Liver (tissue), 9 donors: ENCODE data around the gene TSPAN7. TPM values are rescaled to one million over a fixed set of nuclear protein-coding genes. Genes with fewer than 3 reads are reported as not detected.

ENCODE experiments used
- DNase-seq: peaks from one replicate; pipeline ENCODE4 v3.0.0-alpha.2; 2017; ENCODE audit warnings: low spot score
- H3K27ac ChIP-seq, 2 donors: one replicate each; pipeline ENCODE4 v1.7.0; 2013; ENCODE audit warnings: inconsistent platforms in 2 of 2, low read length in 2 of 2, control low read depth in 1 of 2, low read depth in 1 of 2, mild to moderate bottlenecking in 1 of 2
- H3K27me3 ChIP-seq, 4 donors: one replicate each; pipeline versions ENCODE4 v1.6.1 to v1.7.0; 2013; ENCODE audit warnings: low read length in 3 of 4, inconsistent platforms in 1 of 4, mild to moderate bottlenecking in 1 of 4, moderate library complexity in 1 of 4; ENCODE audit not compliant: control insufficient read depth in 4 of 4, insufficient read depth in 4 of 4
- H3K36me3 ChIP-seq, 4 donors: one replicate each; pipeline versions ENCODE4 v1.6.1 to v1.7.0; 2013; ENCODE audit warnings: low read length in 3 of 4, mild to moderate bottlenecking in 3 of 4, low read depth in 1 of 4, moderate library complexity in 1 of 4; ENCODE audit not compliant: control insufficient read depth in 4 of 4, insufficient read depth in 3 of 4
- H3K4me1 ChIP-seq, 4 donors: one replicate each; pipeline versions ENCODE4 v1.6.1 to v1.7.0; 2013; ENCODE audit warnings: low read length in 3 of 4, mild to moderate bottlenecking in 3 of 4, moderate library complexity in 1 of 4; ENCODE audit not compliant: control insufficient read depth in 4 of 4, insufficient read depth in 4 of 4
- H3K4me3 ChIP-seq, 3 donors: one replicate each; pipeline versions ENCODE4 v1.6.1 to v1.7.0; 2013; ENCODE audit warnings: low read length in 3 of 3, control low read depth in 1 of 3, low read depth in 1 of 3, mild to moderate bottlenecking in 1 of 3
- H3K9ac ChIP-seq, 2 donors: one replicate each; pipeline ENCODE4 v1.7.0; 2013; ENCODE audit warnings: low read length in 2 of 2, mild to moderate bottlenecking in 2 of 2, moderate library complexity in 2 of 2, control low read depth in 1 of 2, low read depth in 1 of 2
- H3K9me3 ChIP-seq, 4 donors: one replicate each; pipeline versions ENCODE4 v1.6.1 to v1.7.0; 2013; ENCODE audit warnings: low read length in 3 of 4; ENCODE audit not compliant: control insufficient read depth in 4 of 4
- FOXA2 ChIP-seq: IDR thresholded peaks from 2 replicates; pipeline ENCODE4 v1.6.1; 2016; ENCODE audit warnings: antibody characterized with exemption
- GABPA ChIP-seq, 2 donors: IDR thresholded peaks in 1 of 2; conservative IDR thresholded peaks in 1 of 2; 2 replicates each; pipeline ENCODE4 v1.6.1; 2016; ENCODE audit warnings: antibody characterized with exemption in 2 of 2, mild to moderate bottlenecking in 1 of 2, moderate library complexity in 1 of 2
- HNF4G ChIP-seq: IDR thresholded peaks from 2 replicates; pipeline ENCODE4 v1.6.1; 2016; ENCODE audit warnings: antibody characterized with exemption
- JUND ChIP-seq, 2 donors: IDR thresholded peaks; 2 replicates each; pipeline ENCODE4 v1.6.1; 2016; ENCODE audit warnings: antibody characterized with exemption in 2 of 2
- NR2F2 ChIP-seq: IDR thresholded peaks from 2 replicates; pipeline ENCODE4 v1.6.1; 2016; ENCODE audit warnings: antibody characterized with exemption
- RAD21 ChIP-seq, 2 donors: IDR thresholded peaks; 2 replicates each; pipeline ENCODE4 v1.6.1; 2016; ENCODE audit warnings: antibody characterized with exemption in 2 of 2, mild to moderate bottlenecking in 2 of 2
- SP1 ChIP-seq: IDR thresholded peaks from 2 replicates; pipeline ENCODE4 v1.6.1; 2018; ENCODE audit warnings: antibody characterized with exemption, mild to moderate bottlenecking
- TAF1 ChIP-seq: conservative IDR thresholded peaks from 2 replicates; pipeline ENCODE4 v1.6.1; 2016; ENCODE audit warnings: antibody characterized with exemption, mild to moderate bottlenecking
- YY1 ChIP-seq: IDR thresholded peaks from 2 replicates; pipeline ENCODE4 v1.6.1; 2016; ENCODE audit warnings: antibody characterized with exemption, mild to moderate bottlenecking
- WGBS: extraction: QIAGEN DNeasy Blood & Tissue Kit; methylation state at CpG from one replicate; pipeline ENCODE4 v1.1.7; 2013; 5-methylcytosine and 5-hydroxymethylcytosine counted together
- polyA plus RNA-seq, 2 donors: library from polyadenylated mRNA; stranded (reverse) in 1 of 2; unstranded in 1 of 2; fragments of 200-250 nt in 1 of 2; fragments of >200 nt in 1 of 2; fragmentation: Nextera tagmentation in 1 of 2; extraction: Ambion mirVana in 1 of 2; gene quantifications; one replicate each; pipeline versions ENCODE4 v1.2.1 to v1.2.3, GENCODE V29; 2013 to 2015
- total RNA-seq, 2 donors: library from RNA; depleted of rRNA; stranded (reverse); fragments of >200 nt; gene quantifications; one replicate each; pipeline ENCODE4 v1.2.3, GENCODE V29; 2014
- TF ChIP-seq, protein P1 (sequence below): IDR thresholded peaks from 2 replicates; pipeline ENCODE4 v1.6.1; 2016; ENCODE audit warnings: antibody characterized with exemption
- TF ChIP-seq, protein P2 (sequence below): fragments of 150-350 bp; IDR thresholded peaks from 2 replicates; pipeline ENCODE4 v1.5.1; 2017; ENCODE audit warnings: improper control_type of control experiment, low read depth, low read length; ENCODE audit not compliant: missing input control
- TF ChIP-seq, protein P3 (sequence below): IDR thresholded peaks from 2 replicates; pipeline ENCODE4 v1.6.1; 2016; ENCODE audit warnings: antibody characterized with exemption
- TF ChIP-seq, protein P4 (sequence below): IDR thresholded peaks from 2 replicates; pipeline ENCODE4 v1.6.1; 2016; ENCODE audit warnings: antibody characterized with exemption
- donor health status: healthy.
- donor health status: healthy.
- donor health status: healthy.
- donor health status: healthy.
- donor health status: healthy.

TSPAN7 gene
- total and polyA plus RNA-seq, 4 donors = 10.1 to 26.2 (median 17.6) TPM

DNA sequence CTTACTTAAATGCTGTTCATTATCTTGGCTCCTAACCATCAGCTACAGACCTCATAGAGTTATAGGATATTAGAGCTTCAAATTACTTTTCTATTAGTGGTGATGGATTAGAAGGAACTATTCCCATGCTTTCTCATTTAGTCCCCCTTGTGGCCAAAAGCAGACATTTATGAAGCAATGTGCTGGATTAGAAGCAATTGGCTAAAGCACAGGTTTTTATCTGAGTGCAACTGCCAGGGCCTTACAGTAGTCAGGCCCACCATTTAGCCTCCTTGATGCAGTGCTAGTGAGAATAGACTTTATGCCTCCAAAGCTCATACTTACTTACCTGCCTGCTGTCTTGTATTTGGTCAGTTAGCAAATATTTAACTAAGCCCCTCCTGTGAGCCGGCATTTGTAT, 93.0 kb downstream of the TSPAN7 start:
- no peak for DNase-seq
- H3K9me3 ChIP-seq = no peaks in the 10 kb centered on the region
- no peak overlapping the region for H3K4me3 ChIP-seq
- TF ChIP-seq, protein P1, sequence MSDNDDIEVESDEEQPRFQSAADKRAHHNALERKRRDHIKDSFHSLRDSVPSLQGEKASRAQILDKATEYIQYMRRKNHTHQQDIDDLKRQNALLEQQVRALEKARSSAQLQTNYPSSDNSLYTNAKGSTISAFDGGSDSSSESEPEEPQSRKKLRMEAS = no peak
- TF ChIP-seq RAD21 (IDR thresholded peaks at IDR 0.05) (peak; percentile 70 to 83), YY1 (no peak)
- TF ChIP-seq, protein P2, sequence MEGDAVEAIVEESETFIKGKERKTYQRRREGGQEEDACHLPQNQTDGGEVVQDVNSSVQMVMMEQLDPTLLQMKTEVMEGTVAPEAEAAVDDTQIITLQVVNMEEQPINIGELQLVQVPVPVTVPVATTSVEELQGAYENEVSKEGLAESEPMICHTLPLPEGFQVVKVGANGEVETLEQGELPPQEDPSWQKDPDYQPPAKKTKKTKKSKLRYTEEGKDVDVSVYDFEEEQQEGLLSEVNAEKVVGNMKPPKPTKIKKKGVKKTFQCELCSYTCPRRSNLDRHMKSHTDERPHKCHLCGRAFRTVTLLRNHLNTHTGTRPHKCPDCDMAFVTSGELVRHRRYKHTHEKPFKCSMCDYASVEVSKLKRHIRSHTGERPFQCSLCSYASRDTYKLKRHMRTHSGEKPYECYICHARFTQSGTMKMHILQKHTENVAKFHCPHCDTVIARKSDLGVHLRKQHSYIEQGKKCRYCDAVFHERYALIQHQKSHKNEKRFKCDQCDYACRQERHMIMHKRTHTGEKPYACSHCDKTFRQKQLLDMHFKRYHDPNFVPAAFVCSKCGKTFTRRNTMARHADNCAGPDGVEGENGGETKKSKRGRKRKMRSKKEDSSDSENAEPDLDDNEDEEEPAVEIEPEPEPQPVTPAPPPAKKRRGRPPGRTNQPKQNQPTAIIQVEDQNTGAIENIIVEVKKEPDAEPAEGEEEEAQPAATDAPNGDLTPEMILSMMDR = peak; percentile 56
- no peaks in the 10 kb centered on the region for H3K36me3 ChIP-seq
- WGBS = 63% methylated on average over 1 of the region's 1 CpG
- no peak overlapping the region for H3K27ac ChIP-seq
- H3K9ac ChIP-seq = no peak overlapping the region
- H3K4me1 ChIP-seq = no peaks in the 10 kb centered on the region
- no peaks in the 10 kb centered on the region for H3K27me3 ChIP-seq

DNA sequence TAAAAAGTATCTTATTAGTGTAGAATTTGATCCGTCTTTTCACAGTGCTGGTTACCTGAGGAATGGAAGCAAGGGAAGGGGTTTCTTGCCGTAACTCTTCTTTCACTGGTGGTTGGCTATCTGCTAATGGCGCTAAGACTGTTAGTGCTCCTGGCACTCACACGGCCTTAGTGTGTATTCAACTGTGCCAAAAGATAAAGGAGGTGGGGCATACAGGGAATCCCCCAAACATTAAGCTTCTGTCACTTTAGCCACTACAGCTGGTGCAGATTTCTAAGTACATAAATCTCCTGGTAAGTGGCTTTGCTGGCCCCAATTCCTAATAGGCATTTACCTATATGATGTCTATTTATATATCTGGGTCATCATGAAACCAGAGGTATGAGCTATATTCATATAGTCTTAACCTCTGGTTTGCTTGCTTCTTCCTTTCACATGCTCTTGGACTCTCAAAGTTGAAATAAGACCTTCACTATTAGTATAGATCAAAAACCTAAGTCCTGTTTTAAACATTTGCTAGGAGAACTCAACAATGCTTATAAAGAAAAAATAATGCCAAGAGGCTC, 95.1 kb downstream of the TSPAN7 start:
- DNase-seq = no peak
- Histone ChIP-seq H3K9ac (no peak overlapping the region), H3K4me3 (no peak overlapping the region), H3K27ac (no peak overlapping the region), H3K9me3 (no peaks in the 10 kb centered on the region), H3K27me3 (no peaks in the 10 kb centered on the region), H3K4me1 (peaks cover 0 to 9% (median 2%) of the 10 kb centered on the region in 4 donors), H3K36me3 (no peaks in the 10 kb centered on the region)
- TF ChIP-seq RAD21 (IDR thresholded peaks at IDR 0.05) = no peak
- TF ChIP-seq, protein P3, sequence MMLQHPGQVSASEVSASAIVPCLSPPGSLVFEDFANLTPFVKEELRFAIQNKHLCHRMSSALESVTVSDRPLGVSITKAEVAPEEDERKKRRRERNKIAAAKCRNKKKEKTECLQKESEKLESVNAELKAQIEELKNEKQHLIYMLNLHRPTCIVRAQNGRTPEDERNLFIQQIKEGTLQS = no peak
- TF ChIP-seq JUND (IDR thresholded peaks at IDR 0.05) = no peak
- TF ChIP-seq, protein P4, sequence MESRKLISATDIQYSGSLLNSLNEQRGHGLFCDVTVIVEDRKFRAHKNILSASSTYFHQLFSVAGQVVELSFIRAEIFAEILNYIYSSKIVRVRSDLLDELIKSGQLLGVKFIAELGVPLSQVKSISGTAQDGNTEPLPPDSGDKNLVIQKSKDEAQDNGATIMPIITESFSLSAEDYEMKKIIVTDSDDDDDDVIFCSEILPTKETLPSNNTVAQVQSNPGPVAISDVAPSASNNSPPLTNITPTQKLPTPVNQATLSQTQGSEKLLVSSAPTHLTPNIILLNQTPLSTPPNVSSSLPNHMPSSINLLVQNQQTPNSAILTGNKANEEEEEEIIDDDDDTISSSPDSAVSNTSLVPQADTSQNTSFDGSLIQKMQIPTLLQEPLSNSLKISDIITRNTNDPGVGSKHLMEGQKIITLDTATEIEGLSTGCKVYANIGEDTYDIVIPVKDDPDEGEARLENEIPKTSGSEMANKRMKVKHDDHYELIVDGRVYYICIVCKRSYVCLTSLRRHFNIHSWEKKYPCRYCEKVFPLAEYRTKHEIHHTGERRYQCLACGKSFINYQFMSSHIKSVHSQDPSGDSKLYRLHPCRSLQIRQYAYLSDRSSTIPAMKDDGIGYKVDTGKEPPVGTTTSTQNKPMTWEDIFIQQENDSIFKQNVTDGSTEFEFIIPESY = no peak
- no peak for TF ChIP-seq FOXA2
- no peak for TF ChIP-seq HNF4G
- TF ChIP-seq SP1 = no peak
- TF ChIP-seq, protein P2 = no peak
- TF ChIP-seq, protein P1 = no peak
- TF ChIP-seq NR2F2 = no peak
- no peak for TF ChIP-seq TAF1
- no peak for TF ChIP-seq GABPA (IDR thresholded peaks at IDR 0.05 in 1 of 2, conservative IDR thresholded peaks at IDR 0.05 in 1 of 2)
- WGBS = 72% methylated on average over 4 of the region's 4 CpGs
